ENCODE data around the gene ZCCHC7.
"Not testable (repeated sequence)": the region's sequence is repeated elsewhere in the genome, so short reads cannot be mapped to it uniquely, and the experiment has no call there.

The ZCCHC7 gene

DNA sequence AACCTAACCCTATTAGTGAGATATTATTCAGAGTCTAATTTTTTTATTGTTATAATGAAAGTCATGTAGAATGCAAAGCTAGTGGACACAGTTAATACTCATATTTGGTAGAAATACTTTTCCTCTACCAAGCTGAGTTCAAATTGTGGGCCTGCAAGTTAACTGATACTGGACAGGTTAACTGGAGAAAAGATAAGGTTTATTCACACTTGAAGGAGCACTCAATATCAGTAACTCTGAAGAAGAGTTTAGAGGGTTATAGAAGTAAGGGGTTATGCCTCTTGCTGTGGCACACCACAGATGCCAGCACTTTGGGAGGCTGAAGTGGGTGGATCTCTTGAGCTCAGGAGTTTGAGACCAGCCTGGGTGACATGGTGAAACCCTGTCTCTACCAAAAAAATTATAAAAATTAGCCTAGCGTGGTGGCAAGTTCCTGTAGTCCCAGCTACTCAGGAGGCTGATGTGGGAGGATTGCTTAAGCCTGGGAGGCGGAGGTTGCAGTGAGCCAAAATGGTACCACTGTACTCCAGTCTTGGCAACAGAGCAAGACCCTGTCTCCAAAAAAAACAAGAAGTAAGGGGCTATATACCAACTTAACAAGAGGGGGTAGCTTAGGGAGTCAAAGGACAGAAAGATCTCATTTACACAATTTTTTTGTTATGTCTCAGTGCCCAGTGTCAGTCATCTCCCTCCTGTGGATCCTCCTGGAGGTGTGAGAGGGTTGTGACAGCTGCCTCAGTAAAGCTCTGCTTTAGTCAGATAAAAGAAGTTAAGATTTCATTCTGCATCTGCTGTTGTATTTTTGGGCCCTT lies 180.9 kb downstream of the ZCCHC7 start:
- no peak for DNase-seq

DNA sequence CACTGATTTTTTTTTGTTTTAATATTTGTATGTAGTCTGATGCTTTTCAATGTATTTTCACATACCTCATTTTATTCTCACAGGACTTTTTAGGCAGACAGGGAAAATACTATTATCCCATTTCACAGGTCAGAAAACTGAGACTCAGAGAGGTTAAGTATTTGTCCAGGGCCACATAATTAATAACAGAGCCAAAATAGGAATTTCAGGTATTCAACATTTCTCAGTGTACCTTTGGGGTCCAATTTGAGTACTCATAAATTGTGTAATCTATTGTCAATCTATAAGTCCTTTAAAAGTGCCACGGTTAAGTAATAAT lies 181.4 kb downstream of the ZCCHC7 start:
- no peak for DNase-seq

DNA sequence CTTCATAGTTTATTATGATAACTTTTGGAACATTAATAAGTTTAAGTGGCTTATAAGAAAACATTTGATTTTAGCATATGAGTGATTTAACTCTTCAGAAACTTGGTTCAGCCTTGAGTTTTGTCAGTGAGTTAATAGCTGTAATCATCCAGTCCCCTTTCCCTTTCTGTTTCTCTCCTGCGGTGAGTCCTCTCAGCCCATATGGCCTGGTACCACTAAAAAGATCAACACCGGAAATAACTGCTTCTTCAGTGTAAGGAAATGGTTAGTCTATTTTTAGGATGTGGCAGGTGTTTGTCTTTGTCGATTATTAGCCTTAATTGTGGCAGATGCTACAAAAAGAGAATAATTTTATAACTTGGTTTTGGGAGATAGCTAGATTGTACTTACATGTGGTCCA lies 181.9 kb downstream of the ZCCHC7 start:
- peak; percentile 8 for DNase-seq

DNA sequence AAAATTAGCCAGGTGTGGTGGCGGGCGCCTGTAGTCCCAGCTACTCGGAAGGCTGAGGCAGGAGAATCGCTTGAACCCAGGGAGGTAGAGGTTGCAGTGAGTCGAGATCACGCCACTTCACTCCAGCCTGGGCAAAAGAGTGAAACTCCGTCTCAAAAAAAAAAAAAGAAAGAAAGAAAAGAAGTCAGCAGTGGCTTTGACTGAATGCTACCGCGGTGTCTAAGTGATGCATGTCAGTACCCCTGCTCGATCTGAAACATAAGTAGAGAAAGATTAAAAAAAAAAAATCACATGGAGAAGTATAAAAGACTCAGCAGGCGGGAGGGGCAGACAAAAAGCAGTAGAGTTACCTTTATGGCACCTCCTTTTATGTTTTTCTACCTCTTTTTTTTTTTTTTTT lies 182.9 kb downstream of the ZCCHC7 start:
- not testable (repeated sequence) for DNase-seq

DNA sequence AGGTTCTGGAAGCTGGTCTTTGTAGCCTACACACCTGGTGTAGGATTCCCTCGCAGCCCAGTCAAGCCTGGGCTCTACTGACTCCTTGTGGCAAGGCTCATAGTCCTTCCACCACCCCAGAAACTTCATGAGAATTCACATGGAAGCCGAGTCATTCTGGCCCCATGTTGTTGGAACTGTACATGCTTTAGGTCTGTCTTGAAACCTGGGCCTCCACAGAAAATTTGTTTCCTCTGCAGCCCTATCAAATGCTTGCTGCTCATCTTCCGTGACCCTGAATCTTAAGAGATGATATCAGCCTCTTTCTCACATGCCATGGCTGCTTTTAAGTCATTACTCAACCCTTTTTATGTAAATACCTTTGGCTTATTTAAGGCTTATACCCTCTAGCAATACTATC lies 188.8 kb downstream of the ZCCHC7 start:
- no peak for DNase-seq

DNA sequence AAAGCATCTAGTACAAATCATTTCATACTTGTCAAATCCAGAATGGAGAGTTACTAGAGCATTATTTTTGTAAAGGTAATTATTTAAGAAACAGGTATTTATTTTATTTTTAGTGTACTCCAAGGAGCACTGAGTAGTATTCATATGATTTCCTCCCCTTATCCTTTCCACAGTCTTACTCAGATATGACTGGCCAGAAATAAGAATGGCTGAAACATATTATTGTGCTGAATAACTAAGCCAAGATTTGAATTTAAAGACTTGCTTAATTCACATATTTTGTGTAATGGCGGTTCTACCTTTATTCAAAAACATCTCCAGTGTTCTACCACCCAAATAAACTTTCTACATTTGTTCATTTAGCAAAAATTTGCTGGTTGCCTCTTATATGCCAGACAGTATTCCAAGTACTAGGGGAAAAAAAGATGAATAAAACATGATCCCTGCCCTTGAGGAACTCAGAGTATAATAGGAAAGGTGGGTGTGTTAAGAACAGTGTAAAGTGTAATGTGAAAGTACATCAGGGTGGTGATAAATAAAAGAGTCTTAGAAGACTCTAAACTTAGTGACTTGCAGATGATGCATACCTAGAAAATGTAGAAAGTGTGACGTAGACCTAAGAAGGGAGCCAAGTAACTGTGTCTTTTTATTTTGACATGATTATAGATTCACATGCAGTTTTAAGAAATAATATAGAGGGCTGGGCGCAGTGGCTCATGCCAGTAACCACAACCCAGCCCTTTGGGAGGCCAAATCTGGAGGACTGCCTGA lies 191.7 kb downstream of the ZCCHC7 start:
- DNase-seq, result no peak

DNA sequence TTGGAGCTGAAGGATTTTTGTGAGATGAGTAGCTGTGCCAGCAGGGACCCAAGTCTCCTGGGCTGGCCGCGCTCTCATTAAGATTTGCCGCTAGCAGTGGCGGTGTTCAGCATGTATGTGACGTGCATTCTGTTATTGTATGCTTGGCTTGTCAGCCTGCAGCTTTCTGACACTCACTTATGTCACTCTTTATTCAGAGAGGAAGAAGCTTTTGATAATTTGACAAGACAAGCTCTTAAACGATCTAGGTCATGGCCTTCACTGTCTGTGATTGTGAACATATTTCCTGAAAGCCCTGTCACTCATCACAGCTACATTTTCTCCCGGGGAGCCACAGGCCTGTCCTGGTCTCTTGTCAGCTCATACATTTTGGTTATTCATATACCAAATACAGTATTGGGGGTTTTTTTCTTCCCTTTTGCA lies 203.9 kb downstream of the ZCCHC7 start:
- DNase-seq, result no peak

DNA sequence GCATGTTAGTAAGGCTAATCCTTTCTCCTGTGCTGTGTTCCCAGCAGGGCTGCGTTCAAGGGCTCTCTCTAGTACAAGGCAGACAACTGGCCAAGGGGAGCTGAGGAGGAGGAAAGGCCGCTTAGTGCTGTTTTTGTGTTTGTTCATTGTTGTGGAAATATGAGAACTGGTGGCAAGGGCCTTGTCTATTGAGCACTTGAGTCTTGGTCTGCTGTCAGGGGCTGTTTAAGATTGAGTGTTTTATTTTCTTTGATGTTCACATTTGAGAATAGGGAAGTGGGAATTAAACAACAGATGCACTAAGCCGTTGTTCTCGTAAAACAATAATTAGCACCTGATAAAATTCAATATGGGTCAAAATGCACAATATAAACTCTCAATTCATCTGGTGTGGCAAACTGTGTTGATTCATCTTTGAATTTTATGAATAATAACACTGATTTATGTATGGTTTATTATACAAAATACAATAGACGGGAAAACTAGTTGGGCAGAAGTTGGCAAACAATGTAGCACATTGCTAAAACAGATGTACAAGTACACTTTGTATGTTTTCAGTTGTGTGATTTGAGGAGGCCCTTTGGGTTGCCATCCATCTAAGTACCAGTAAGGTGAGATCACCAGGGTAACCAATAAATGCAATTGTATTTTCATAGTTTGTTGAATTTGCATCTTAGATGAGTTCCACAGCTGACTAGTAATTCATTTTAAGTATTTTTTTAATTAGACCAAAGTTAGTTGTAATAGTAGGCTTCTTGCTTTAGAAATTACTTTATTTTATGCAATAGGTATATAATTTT lies 204.5 kb downstream of the ZCCHC7 start:
- DNase-seq, result no peak

DNA sequence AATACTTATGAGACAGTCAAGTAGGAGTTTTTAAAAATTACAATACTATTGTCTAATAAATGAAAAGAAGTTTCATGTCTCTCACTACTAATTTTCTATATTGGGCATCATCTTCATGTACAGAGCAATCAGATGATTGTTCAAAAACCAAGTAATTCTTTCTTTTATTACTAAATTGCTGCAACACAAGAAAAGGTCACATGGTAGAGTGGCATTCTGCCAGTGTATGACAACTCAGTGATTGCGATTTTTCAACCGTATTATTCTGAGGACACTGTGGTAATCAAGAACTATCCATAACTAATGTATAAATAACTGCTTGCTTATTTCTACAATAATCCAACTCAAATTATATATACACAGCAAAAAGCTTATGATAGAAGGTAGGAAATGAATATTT lies 205.4 kb downstream of the ZCCHC7 start:
- DNase-seq, result no peak

DNA sequence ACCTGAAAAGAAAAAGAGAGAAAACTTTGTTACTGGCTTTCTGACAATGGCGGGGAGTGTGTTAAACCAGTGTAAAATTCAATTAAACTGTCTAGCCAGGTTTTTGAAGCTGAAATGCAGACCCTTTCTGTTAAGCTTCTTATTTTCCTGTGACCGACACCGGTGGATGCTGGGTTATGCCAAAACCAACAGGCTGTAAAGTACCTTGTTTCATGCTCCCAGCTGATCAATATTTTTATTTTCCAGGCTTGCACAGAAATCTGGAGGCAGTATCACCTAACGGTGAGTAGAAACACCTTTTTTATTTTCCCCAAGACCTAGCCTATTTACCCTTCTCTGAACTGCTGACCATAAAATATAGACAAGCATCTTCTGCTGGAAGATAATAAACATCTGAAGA lies 207.2 kb downstream of the ZCCHC7 start:
- no peak for DNase-seq

DNA sequence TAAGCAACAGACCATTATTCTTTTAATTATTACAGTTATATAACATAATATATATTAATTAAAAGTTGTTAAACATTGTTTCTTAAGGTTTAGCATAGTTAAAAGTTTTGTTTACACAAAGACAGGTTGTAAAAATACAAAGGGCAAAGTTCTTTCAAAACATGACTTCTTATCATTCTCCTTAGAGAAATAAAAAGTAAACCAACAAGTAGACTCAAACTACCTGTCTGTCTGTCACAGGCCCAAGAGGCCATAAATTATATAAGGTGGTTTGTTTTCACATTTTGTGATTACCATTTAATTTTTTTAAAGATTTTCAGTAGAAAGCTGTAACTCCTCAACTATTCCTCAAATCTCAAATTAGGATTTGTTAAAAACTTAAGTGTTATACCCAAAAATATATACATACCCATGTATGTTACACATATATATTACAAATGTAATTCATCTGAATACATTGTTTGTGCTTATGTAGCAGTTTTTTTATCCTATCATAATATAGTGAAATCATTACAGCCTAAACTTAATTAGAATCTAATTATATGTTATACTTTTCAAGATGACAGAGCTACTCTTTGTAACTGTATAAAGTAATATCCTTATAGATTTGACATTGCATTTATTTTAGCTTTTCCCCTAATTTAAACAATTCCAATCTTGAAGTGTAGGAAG lies 208.3 kb downstream of the ZCCHC7 start:
- DNase-seq, result no peak

DNA sequence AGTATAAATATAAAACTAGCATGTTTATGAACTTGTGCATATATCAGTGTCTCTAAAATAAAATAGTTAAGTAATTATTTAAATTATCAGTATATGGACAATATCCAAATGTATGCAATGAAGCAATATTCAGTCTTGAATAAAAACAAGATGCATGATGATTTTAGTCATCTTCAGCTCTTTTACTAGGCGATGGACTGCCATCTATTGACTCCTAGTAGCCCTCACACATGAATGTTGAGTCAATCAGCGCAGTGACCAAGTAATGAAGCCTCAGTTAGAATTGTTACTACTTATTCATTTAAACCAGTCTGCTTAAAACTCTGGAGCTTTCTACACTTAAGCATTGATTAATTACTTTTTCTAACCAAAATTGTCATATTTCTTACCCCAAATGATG lies 209.2 kb downstream of the ZCCHC7 start:
- no peak for DNase-seq

DNA sequence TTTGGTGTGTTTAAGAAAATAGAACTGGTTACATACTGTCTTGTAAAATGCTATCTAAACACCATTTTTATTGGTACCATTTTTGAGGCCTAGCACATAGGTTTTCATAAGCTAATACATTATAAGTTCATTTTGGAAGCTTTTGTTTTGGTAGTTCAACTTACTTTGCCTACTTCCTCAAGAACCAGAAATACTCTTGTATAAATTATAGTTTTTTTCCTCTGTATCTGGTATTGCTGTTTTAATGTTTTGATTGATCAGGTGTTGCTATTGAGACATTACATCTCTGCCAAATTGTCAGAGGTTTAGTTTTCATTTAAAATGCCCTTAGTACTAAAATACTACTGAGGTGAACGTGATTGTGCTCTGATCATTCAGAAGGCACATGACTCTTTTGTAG lies 211.5 kb downstream of the ZCCHC7 start:
- DNase-seq, result no peak

DNA sequence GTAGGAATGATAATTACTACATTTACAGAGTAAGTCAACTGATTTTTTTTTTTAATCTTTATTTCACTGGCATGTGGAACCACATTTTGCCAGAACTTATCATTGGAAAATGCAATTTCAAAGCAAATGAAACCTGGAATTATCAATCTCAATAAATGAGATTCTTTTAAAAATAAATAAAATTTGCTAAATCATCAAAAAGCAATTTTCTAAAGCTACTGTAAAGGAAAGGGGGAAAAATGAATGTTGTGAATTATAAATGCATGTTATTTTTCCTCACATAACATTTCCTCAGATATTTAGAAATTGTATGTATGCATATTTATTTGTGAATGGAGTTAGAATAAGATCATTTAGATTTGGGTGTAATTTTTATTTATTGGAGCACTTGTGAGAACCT lies 212.2 kb downstream of the ZCCHC7 start:
- no peak for DNase-seq

DNA sequence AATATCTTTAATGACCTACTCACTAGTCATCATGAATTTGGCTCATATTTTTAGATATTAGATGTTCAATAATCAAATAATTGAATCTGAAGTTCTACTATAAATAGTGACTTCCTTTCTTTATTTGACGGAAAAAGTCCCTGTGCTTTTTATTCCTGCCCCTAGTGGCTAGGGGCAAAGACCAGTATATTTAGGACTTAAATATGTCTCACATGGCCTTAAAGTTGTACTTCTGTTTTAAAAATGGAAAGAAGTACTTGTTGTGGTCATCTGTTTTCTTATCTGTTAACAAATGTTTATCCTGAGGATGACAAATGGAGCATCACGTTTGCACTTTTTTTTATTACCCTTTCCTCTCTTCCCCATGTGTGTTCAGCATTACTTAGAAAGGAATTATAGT lies 212.9 kb downstream of the ZCCHC7 start:
- no peak for DNase-seq

DNA sequence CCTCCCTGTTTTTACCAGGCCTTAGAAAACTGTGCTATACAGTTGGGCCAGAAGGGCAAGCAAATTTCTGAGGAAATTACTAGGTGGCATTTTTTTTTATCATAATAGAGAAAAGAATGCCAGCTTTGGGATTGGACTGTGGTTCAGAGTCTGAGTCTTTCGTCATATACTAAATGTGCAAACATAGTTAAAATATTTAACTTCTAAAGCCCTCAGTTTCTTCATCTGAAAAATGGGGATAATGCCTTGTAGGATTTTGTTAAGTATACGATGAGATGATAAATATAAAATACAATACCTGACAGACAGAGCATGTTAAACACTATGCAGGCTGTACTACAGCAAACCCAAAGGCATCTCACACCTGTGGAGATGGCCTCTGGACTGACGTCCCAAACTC lies 214.9 kb downstream of the ZCCHC7 start:
- no peak for DNase-seq

DNA sequence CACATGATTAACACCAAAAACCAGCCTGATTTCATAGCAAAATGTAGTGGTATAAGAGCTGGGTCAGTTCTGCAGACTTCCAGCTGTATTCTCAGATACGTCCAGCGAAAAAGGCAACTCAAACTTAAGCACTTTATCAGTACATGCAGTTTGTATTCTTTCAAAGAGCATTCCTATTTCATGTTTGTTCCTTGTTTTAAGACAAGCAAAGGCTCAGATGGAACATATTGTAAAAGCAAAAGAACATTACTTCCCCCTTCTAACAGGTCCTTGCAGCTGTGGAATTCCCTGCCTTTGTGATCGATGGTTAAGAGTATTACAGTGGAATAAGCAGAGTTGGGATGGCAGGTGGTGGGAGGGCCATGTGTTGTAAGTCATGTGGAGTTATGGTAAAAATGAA lies 215.8 kb downstream of the ZCCHC7 start:
- no peak for DNase-seq

DNA sequence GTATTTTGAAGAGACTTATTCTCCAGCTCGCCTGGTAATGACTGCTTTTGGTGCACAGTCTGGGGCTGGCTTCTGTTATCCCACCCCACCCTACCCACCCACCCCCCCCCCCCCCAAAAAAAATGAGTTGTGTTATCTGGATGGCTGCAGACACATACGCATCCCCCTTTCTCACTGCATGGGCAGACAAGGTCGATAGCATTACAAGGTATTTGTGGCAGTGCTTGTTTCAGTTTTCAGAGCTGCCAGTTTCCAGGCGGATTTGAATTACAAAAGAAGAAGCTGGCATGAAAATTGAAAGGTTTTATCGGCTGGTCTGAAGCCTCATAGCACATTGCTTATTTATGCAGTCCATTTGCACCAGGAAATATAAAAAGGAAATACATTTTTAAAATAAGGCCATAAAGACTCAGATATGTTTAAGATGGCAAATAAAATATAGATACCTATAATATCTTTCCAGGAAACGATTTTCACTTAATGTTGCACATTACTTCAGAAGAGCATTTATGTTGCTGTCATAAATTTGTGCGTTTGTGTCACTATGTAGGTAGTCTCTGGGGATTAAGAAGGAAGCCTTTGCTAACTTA lies 217.0 kb downstream of the ZCCHC7 start:
- DNase-seq, result no peak

DNA sequence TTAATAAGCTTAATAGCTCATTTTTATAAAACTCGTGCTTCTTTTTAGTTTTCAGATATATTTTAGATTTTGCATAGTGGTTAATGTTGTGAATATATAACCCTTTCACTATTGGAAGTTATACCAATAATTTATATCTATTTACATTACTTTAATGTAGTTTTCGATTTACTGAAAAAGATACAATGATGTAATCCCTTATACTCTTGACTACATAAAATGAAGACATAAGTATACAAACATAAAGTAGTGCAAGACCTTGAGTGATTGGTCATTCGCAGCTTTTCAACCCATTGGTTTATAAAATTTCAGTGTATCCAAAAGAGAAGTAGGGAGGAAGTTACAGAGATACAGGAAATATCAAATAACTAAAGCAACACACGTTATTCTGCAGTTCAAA lies 217.8 kb downstream of the ZCCHC7 start:
- DNase-seq, result no peak

DNA sequence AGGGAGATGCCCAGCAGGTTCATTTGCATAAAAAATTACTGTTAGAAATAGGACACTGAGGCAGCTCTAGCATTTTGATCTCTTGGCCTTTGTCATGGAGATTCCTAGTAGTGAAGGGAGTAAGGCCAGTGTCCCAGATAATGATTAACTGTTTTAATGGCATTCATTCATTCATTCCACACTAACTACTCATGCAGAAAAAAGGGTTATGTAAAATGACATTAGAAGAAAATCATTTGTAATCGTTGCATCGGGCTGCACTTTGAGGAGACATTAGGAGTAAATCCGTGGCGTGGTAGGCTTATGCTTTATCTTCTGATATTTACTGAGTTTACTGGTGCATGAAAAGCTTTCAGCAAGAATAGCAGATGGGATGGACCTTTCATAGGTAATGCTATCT lies 219.5 kb downstream of the ZCCHC7 start:
- DNase-seq, result no peak

DNA sequence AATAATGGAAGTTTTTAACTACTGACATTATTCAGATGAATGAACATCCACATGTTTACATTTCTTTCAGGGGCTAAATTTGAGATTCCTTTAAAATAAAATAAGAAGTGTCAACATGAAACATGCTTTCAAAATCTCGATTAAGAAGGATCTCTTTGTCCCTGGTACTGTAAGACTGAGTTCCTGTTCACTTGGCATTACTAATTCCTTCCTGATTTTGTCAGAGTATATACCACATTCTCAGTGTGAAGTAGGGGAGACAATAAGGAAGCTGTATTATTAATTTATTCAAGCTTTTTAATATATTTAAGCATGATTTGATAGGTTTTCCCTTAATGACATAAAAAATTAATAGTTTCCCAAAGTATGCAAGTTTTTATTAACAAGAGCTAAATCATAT lies 220.6 kb downstream of the ZCCHC7 start:
- no peak for DNase-seq

DNA sequence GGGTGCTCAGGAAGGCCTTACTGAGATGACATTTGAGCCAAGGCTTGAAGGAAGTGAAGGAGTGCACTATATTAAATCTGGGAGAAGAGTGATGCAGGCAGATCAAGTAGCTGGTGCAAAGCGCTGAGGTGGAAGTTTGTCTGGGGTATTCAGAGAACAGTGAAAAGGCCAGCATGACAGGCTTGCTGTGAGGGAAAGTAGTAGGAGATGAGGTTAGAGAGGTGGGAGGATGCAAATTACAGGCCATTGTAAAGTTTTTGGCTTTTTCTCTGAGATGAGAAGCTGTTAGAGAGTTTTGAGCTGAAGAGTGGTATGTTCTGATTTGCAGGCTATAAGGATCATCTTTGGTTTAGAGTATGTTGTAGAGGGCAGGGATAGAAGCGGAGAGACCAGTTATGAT lies 221.3 kb downstream of the ZCCHC7 start:
- DNase-seq, result no peak

DNA sequence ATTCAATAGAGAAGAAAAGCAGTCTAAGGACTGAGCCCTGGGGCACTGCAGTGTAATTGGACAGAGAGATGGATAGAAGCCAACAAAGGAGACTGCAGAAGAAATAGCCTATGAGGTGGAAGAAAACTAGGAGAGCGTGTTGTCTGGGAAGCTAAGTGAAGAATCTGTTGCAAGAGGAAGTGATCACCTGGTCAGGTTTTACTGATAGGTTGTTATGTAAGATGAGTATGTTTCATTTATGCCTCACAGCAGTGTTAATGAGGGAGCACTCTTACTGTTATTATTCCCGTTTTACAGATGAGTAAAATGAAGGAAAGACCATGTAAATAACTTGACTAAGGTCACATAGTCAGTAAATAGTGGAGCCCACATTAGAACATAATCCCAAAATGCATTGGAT lies 222.1 kb downstream of the ZCCHC7 start:
- no peak for DNase-seq

Measured in stimulated activated naive CD4-positive, alpha-beta T cell treated with Interleukin-2 at 50 U/mL for 16 hours (primary cell).